GM12878 (cell line): ENCODE results near the gene PRL.

ENCODE experiments used
- PML ChIP-seq: IDR thresholded peaks from 2 replicates; pipeline ENCODE4 v1.6.1; 2012; ENCODE audit warnings: low read length, inconsistent platforms
- POLR2AphosphoS5 ChIP-seq: IDR thresholded peaks from 2 replicates; pipeline ENCODE4 v1.6.1; 2011; ENCODE audit warnings: mild to moderate bottlenecking, low read length, inconsistent platforms
- RFX5 ChIP-seq: IDR thresholded peaks from 2 replicates; pipeline ENCODE4 v1.6.1; 2011; ENCODE audit warnings: low read depth, low read length, improper control_type of control experiment
- STAT3 ChIP-seq: IDR thresholded peaks from 2 replicates; pipeline ENCODE4 v1.6.1; 2011; ENCODE audit warnings: low read depth, low read length, improper control_type of control experiment
- TF ChIP-seq, protein P1 (sequence below), 3 experiments: IDR thresholded peaks in 2 of 3; conservative IDR thresholded peaks in 1 of 3; 2 replicates each; pipeline ENCODE4 v1.5.1; 2011; ENCODE audit warnings: low read depth in 3 of 3, low read length in 3 of 3, mild to moderate bottlenecking in 3 of 3, control low read depth in 2 of 3, moderate library complexity in 2 of 3, inconsistent platforms in 1 of 3, mixed read lengths in 1 of 3; ENCODE audit not compliant: control insufficient read depth in 2 of 3, insufficient read depth in 1 of 3; ENCODE audit errors: extremely low read depth in 1 of 3

DNA sequence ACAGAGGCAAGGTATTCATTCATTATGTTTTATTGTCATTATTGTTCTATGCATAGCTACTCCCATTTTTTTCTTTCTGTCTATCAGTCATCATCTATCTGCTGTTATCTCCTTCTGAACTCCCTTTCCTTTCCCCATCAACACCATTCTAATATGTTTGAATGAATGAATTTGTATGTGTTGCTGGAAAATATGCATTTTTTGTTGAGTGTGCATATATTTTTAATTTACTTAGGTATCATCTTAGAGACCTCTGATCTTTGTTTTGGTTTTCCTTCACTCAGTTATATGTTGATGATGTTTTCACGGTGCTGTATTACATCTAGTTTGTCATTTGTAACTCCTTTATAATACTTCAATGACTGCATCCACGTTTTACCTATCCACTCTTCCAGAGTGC lies 12.1 kb upstream of the PRL start:
- TF ChIP-seq POLR2AphosphoS5 = no peak
- no peak for TF ChIP-seq STAT3
- no peak for TF ChIP-seq PML
- TF ChIP-seq, protein P1, sequence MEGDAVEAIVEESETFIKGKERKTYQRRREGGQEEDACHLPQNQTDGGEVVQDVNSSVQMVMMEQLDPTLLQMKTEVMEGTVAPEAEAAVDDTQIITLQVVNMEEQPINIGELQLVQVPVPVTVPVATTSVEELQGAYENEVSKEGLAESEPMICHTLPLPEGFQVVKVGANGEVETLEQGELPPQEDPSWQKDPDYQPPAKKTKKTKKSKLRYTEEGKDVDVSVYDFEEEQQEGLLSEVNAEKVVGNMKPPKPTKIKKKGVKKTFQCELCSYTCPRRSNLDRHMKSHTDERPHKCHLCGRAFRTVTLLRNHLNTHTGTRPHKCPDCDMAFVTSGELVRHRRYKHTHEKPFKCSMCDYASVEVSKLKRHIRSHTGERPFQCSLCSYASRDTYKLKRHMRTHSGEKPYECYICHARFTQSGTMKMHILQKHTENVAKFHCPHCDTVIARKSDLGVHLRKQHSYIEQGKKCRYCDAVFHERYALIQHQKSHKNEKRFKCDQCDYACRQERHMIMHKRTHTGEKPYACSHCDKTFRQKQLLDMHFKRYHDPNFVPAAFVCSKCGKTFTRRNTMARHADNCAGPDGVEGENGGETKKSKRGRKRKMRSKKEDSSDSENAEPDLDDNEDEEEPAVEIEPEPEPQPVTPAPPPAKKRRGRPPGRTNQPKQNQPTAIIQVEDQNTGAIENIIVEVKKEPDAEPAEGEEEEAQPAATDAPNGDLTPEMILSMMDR (IDR thresholded peaks at IDR 0.05 in 2 of 3, conservative IDR thresholded peaks at IDR 0.05 in 1 of 3; ENCODE audit: control insufficient read depth in 2 of 3, extremely low read depth in 1 of 3, insufficient read depth in 1 of 3, low read depth in 3 of 3, low read length in 3 of 3) = no peak
- no peak for TF ChIP-seq RFX5
